Neuronal stem cell (in vitro differentiated cells): ENCODE results near the gene FAM169A.
"Not testable (repeated sequence)": the region's sequence is repeated elsewhere in the genome, so short reads cannot be mapped to it uniquely, and the experiment has no call there.

Experiments used
- DNase-seq: peaks from one replicate; pipeline ENCODE4 v3.0.0-alpha.2; 2013; ENCODE audit warnings: low spot score
- H2AFZ ChIP-seq: one replicate; pipeline ENCODE4 v1.6.1; 2013; ENCODE audit warnings: mild to moderate bottlenecking, low read length, inconsistent platforms
- H2AK5ac ChIP-seq: 2 replicates; pipeline ENCODE4 v1.6.1; 2013; ENCODE audit warnings: low read depth, mild to moderate bottlenecking, inconsistent platforms, low read length, moderate library complexity, mixed read lengths
- H2BK120ac ChIP-seq: 2 replicates; pipeline ENCODE4 v1.6.1; 2013; ENCODE audit warnings: low read depth, mild to moderate bottlenecking, inconsistent platforms, low read length, moderate library complexity, mixed read lengths
- H2BK12ac ChIP-seq: one replicate; pipeline ENCODE4 v1.6.1; 2013; ENCODE audit warnings: low read length, inconsistent platforms
- H2BK15ac ChIP-seq: 2 replicates; pipeline ENCODE4 v1.6.1; 2013; ENCODE audit warnings: mild to moderate bottlenecking, low read length, inconsistent platforms, mixed read lengths
- H2BK5ac ChIP-seq: one replicate; pipeline ENCODE4 v1.6.1; 2013; ENCODE audit warnings: inconsistent platforms, mild to moderate bottlenecking, low read length, moderate library complexity
- H3K14ac ChIP-seq: one replicate; pipeline ENCODE4 v1.6.1; 2013; ENCODE audit warnings: low read length, inconsistent platforms
- H3K18ac ChIP-seq: 2 replicates; pipeline ENCODE4 v1.6.1; 2013; ENCODE audit warnings: low read length, inconsistent platforms
- H3K23ac ChIP-seq: 2 replicates; pipeline ENCODE4 v1.6.1; 2013; ENCODE audit warnings: low read depth, mild to moderate bottlenecking, mixed read lengths, low read length, inconsistent platforms; ENCODE audit not compliant: poor library complexity
- H3K27ac ChIP-seq: replicated peaks from 3 replicates; pipeline ENCODE4 v1.5.1; 2013; ENCODE audit warnings: low read length, inconsistent platforms
- H3K27me3 ChIP-seq, 3 experiments: 2 replicates each; pipeline ENCODE4 v1.6.1; 2013; ENCODE audit warnings: low read length in 3 of 3, mild to moderate bottlenecking in 2 of 3, inconsistent platforms in 1 of 3, low read depth in 1 of 3, mixed read lengths in 1 of 3, moderate library complexity in 1 of 3; ENCODE audit not compliant: control insufficient read depth in 3 of 3, insufficient read depth in 3 of 3
- H3K36me3 ChIP-seq, 2 donors: replicated peaks in 1 of 2; 2 replicates each; pipeline ENCODE4 v1.6.1; 2013; ENCODE audit warnings: low read length in 2 of 2; ENCODE audit not compliant: control insufficient read depth in 2 of 2, insufficient read depth in 2 of 2
- H3K4ac ChIP-seq: 2 replicates; pipeline ENCODE4 v1.6.1; 2013; ENCODE audit warnings: inconsistent platforms, mild to moderate bottlenecking, low read length, moderate library complexity
- H3K4me1 ChIP-seq, 2 donors: 1 replicate in 1 of 2; 2 replicates in 1 of 2; pipeline ENCODE4 v1.6.1; 2013; ENCODE audit warnings: low read length in 2 of 2, low read depth in 1 of 2; ENCODE audit not compliant: control insufficient read depth in 2 of 2, insufficient read depth in 1 of 2
- H3K4me2 ChIP-seq: one replicate; pipeline ENCODE4 v1.6.1; 2013; ENCODE audit warnings: mild to moderate bottlenecking, low read length, inconsistent platforms; ENCODE audit not compliant: insufficient read depth, poor library complexity, severe bottlenecking
- H3K4me3 ChIP-seq, 2 donors: 2 replicates each; pipeline ENCODE4 v1.5.1; 2013; ENCODE audit warnings: low read length in 2 of 2, mild to moderate bottlenecking in 2 of 2, inconsistent platforms in 1 of 2, moderate library complexity in 1 of 2
- H3K79me1 ChIP-seq: one replicate; pipeline ENCODE4 v1.6.1; 2013; ENCODE audit warnings: low read depth, mild to moderate bottlenecking, inconsistent platforms, low read length, moderate library complexity
- H3K9ac ChIP-seq: one replicate; pipeline ENCODE4 v1.6.1; 2013; ENCODE audit warnings: mild to moderate bottlenecking, low read depth, low read length, inconsistent platforms; ENCODE audit not compliant: poor library complexity
- H3K9me3 ChIP-seq, 2 donors: replicated peaks in 1 of 2; 2 replicates each; pipeline versions ENCODE3 to v1.6.1; 2013; ENCODE audit warnings: low read length in 2 of 2, mild to moderate bottlenecking in 2 of 2, inconsistent platforms in 1 of 2, low read depth in 1 of 2, mixed read lengths in 1 of 2, moderate library complexity in 1 of 2; ENCODE audit not compliant: control insufficient read depth in 2 of 2, insufficient read depth in 1 of 2
- H4K8ac ChIP-seq: one replicate; pipeline ENCODE4 v1.6.1; 2013; ENCODE audit warnings: low read depth, mild to moderate bottlenecking, inconsistent platforms, low read length, moderate library complexity
- H4K91ac ChIP-seq: one replicate; pipeline ENCODE4 v1.6.1; 2013; ENCODE audit warnings: low read length, low read depth, mild to moderate bottlenecking, inconsistent platforms; ENCODE audit not compliant: poor library complexity
- WGBS, 2 donors: extraction: QIAGEN DNeasy Blood & Tissue Kit; methylation state at CpG; one replicate each; pipeline ENCODE4 v1.1.7; 2013; ENCODE audit warnings: missing lambda C conversion rate in 2 of 2, mixed read lengths in 1 of 2; ENCODE audit not compliant: insufficient read length in 2 of 2, insufficient replicate concordance in 1 of 2; ENCODE audit errors: extremely low coverage in 2 of 2; 5-methylcytosine and 5-hydroxymethylcytosine counted together

FAM169A gene

DNA sequence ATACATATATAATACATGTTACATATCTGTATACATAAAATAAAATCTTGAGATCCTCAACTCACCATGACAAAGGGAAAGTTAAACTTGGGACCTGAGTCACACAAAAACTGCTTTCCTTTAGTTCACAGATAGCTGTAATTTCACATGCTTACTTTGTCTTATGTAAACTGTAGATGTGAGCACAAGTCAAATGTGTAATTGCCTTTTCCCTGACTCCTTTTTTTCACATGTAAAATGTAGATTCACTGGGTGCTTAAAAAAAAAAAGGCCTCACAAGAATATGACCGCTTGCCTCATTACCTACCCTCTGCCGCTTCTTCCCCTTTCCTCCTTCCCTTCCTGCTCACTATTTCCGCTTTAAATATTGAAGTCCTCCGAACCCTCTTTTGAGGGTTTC lies 21.9 kb upstream of the FAM169A start:
- Histone ChIP-seq H3K36me3 (no peaks in the 10 kb centered on the region), H3K9ac (no peak overlapping the region), H2AFZ (no peak overlapping the region), H3K4ac (no peak overlapping the region), H3K79me1 (no peaks in the 10 kb centered on the region), H3K4me1 (no peaks in the 10 kb centered on the region), H2AK5ac (no peak overlapping the region), H3K18ac (no peak overlapping the region), H2BK15ac (no peak overlapping the region), H3K27ac (no peak overlapping the region), H4K8ac (no peak overlapping the region), H4K91ac (no peak overlapping the region), H3K4me3 (no peak overlapping the region), H2BK120ac (no peak overlapping the region), H2BK12ac (no peak overlapping the region), H3K23ac (no peak overlapping the region), H3K14ac (no peak overlapping the region), H3K9me3 (no peaks in the 10 kb centered on the region), H3K4me2 (no peak overlapping the region), H2BK5ac (no peak overlapping the region), H3K27me3 (no peaks in the 10 kb centered on the region)
- WGBS, 2 donors = no CpG with 5 or more reads among the region's 4 CpGs
- no peak for DNase-seq

DNA sequence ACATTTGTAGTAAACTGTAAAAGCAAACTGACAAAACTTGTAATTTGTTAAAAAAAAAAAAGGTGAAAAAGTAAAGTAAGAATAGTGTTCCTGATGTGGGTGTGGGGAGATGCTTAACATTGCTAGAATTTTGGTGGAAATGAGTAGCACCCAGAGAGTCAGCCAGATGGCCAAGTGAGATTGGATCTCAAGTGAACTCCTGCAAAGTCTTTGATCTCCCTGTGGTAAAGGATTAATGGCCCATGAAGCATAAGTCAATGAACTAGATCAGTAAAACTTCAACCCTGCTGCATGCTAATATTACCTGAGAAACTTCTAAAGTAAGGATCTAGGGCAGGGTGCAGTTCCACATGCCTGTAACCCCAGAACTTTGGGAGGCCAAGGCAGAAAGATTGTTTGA lies 19.0 kb upstream of the FAM169A start:
- Histone ChIP-seq H3K27ac (no peak overlapping the region), H3K9ac (no peak overlapping the region), H2AFZ (no peak overlapping the region), H3K4ac (no peak overlapping the region), H2BK120ac (no peak overlapping the region), H3K27me3 (no peaks in the 10 kb centered on the region), H3K4me1 (no peaks in the 10 kb centered on the region), H3K9me3 (no peaks in the 10 kb centered on the region), H3K14ac (no peak overlapping the region), H3K36me3 (no peaks in the 10 kb centered on the region), H4K91ac (no peak overlapping the region), H2AK5ac (no peak overlapping the region), H2BK5ac (no peak overlapping the region), H3K4me2 (no peak overlapping the region), H3K79me1 (no peaks in the 10 kb centered on the region), H3K4me3 (no peak overlapping the region), H3K18ac (no peak overlapping the region), H2BK12ac (no peak overlapping the region), H4K8ac (no peak overlapping the region), H3K23ac (no peak overlapping the region), H2BK15ac (no peak overlapping the region)
- no peak for DNase-seq

DNA sequence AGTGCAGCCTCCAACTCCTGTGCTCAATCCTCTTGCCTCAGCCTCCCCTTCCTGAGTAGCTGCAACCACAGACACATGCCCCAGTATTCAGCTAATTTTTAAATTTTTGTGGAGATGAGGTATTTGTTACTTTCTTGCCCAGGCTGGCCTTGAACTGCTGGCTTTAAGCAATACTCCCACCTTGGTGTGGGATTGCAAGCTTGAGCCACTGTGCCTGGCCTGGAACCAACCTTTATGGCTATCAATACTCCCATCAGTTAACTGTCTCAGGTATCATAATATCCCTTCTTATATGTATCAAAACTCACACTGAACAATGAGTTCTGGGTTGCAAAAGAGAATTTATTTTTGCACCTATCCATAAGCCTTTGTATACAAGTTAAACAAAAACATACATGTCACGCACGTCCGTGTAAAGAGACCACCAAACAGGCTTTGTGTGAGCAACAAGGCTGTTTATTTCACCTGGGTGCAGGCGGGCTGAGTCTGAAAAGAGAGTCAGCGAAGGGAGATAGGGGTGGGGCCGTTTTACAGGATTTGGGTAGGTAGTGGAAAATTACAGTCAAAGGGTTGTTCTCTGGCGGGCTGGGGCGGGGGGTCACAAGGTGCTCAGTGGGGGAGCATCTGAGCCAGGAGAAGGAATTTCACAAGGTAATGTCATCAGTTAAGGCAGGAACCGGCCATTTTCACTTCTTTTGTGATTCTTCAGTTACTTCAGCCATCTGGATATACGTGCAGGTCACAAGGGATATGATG lies 16.4 kb upstream of the FAM169A start:
- WGBS, 2 donors = no CpG with 5 or more reads among the region's 10 CpGs

DNA sequence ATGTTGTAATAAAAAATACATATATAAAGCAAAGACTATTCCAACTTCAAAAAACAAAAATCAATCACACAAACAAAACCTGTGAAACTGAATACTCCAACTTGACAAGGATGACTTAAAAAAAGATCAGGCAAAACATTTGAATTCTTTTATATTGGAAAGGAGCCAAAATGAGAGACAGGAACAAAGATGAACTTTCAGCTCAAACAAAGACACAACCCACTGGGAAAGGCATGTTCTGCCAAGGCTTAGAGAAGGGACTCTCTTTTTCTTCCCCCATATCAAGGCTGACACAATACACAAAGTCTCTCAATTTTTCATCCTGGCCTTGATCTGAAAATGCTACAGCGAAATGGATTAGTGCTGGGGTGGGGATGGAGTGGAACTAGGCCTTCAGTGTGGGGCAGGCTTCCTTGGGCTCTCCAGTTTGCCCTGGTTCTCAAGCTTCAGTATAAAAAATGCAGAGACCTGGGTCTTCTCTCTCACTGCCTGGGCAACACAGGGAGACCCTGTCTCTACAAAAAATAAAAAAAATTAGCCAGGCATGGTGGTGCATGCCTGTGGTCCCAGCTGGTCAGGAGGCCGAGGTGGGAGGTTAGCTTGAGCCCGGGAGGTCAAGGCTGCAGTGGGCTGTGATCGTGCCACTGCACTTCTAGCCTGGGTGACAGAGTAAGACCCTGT lies 11.6 kb upstream of the FAM169A start:
- no peaks in the 10 kb centered on the region for H3K27me3 ChIP-seq
- H3K4ac ChIP-seq = no peak overlapping the region
- H3K4me2 ChIP-seq = no peak overlapping the region
- no peak overlapping the region for H3K18ac ChIP-seq
- H2AK5ac ChIP-seq = no peak overlapping the region
- H2BK5ac ChIP-seq = no peak overlapping the region
- no peak overlapping the region for H3K9ac ChIP-seq
- no peak for DNase-seq
- no peak overlapping the region for H2BK12ac ChIP-seq
- H3K4me1 ChIP-seq = peaks cover 0 to 3% of the 10 kb centered on the region in 2 donors
- no peak overlapping the region for H4K8ac ChIP-seq
- H2BK120ac ChIP-seq = no peak overlapping the region
- no CpG with 5 or more reads among the region's 4 CpGs for WGBS, 2 donors
- H3K9me3 ChIP-seq = peaks cover 0 to 5% of the 10 kb centered on the region in 2 donors
- no peaks in the 10 kb centered on the region for H3K79me1 ChIP-seq
- no peak overlapping the region for H3K14ac ChIP-seq
- H3K36me3 ChIP-seq = no peaks in the 10 kb centered on the region
- H2BK15ac ChIP-seq = peak overlapping the region; percentile 49
- H3K27ac ChIP-seq = no peak overlapping the region
- peak overlapping the region; percentile 81 for H2AFZ ChIP-seq
- no peak overlapping the region for H3K4me3 ChIP-seq
- H3K23ac ChIP-seq = no peak overlapping the region
- no peak overlapping the region for H4K91ac ChIP-seq

More for the DNA sequence above, 16.4 kb upstream of the FAM169A start:
- not testable (repeated sequence) for H3K27me3 ChIP-seq, H2BK15ac ChIP-seq, DNase-seq, H3K18ac ChIP-seq, H3K36me3 ChIP-seq, H2BK12ac ChIP-seq, H3K9me3 ChIP-seq, H3K4me1 ChIP-seq, H4K8ac ChIP-seq, H3K9ac ChIP-seq, H2BK5ac ChIP-seq, H3K14ac ChIP-seq, H3K4ac ChIP-seq, H2AK5ac ChIP-seq, H2AFZ ChIP-seq, H3K27ac ChIP-seq, H3K4me2 ChIP-seq, H3K4me3 ChIP-seq, H3K23ac ChIP-seq, H3K79me1 ChIP-seq, H2BK120ac ChIP-seq, H4K91ac ChIP-seq
